Measurements from ENCODE around the gene TSPAN7.

Gene TSPAN7

GRCh38 chrX:38704146-38704882, 143.0 kb downstream of the TSPAN7 start:
- DNase-seq (ENCODE audit: insufficient read length, low spot score) (no peak), FAIRE-seq (no peak)
- no peak for TF ChIP-seq POLR2A (IDR thresholded peaks at IDR 0.05; ENCODE audit: low read depth, low read length)

GRCh38 chrX:38717871-38718270, 156.5 kb downstream of the TSPAN7 start:
- FAIRE-seq, result no peak
- TF ChIP-seq POLR2A (IDR thresholded peaks at IDR 0.05; ENCODE audit: low read depth, low read length), result no peak
- no peak for DNase-seq (ENCODE audit: insufficient read length, low spot score)

GRCh38 chrX:38718311-38718710, 157.0 kb downstream of the TSPAN7 start:
- no peak for TF ChIP-seq POLR2A (IDR thresholded peaks at IDR 0.05; ENCODE audit: low read depth, low read length)
- no peak for DNase-seq (ENCODE audit: insufficient read length, low spot score)
- FAIRE-seq, result no peak

GRCh38 chrX:38726612-38727011, 165.3 kb downstream of the TSPAN7 start:
- FAIRE-seq (no peak), DNase-seq (ENCODE audit: insufficient read length, low spot score) (no peak)
- TF ChIP-seq POLR2A (IDR thresholded peaks at IDR 0.05; ENCODE audit: low read depth, low read length), result no peak

- DNase-seq (ENCODE audit: insufficient read length, low spot score) (no peak), FAIRE-seq (no peak)
- TF ChIP-seq POLR2A (IDR thresholded peaks at IDR 0.05; ENCODE audit: low read depth, low read length), result no peak
Measured at GRCh38 chrX:38727668-38728067, 166.3 kb downstream of the TSPAN7 start.

- DNase-seq (ENCODE audit: insufficient read length, low spot score), result no peak
Measured at GRCh38 chrX:38732866-38733265, 171.5 kb downstream of the TSPAN7 start.

More at GRCh38 chrX:38732866-38733265, 171.5 kb downstream of the TSPAN7 start:
- TF ChIP-seq POLR2A (IDR thresholded peaks at IDR 0.05; ENCODE audit: low read depth, low read length), result no peak
- FAIRE-seq, result no peak

All from H54 (cell line).